DMS 273 treated with DMSO at 0.1 percent for 48 hours (cell line): ENCODE data around the gene PDE11A.

ENCODE experiments used
- DNase-seq: peaks from one replicate; lab custom pipeline; 2025; lab: John Stamatoyannopoulos, UW

Gene PDE11A

GRCh38 chr2:177628831-177629230 lies 443.7 kb downstream of the PDE11A start:
- no peak for DNase-seq

- peak; percentile 18 for DNase-seq
These were observed 446.6 kb downstream of the PDE11A start for GRCh38 chr2:177625744-177626650.

- DNase-seq: no peak
These were observed 450.1 kb downstream of the PDE11A start for GRCh38 chr2:177622521-177622920.

- no peak for DNase-seq
These were observed 452.6 kb downstream of the PDE11A start for GRCh38 chr2:177619986-177620385.

- no peak for DNase-seq
These were observed 453.1 kb downstream of the PDE11A start for GRCh38 chr2:177619461-177619860.

GRCh38 chr2:177618255-177619253 lies 454.0 kb downstream of the PDE11A start:
- DNase-seq: peak; percentile 81

GRCh38 chr2:177617849-177618248 lies 454.7 kb downstream of the PDE11A start:
- DNase-seq: no peak

GRCh38 chr2:177616731-177617130 lies 455.8 kb downstream of the PDE11A start:
- no peak for DNase-seq

- DNase-seq: no peak
These were observed 456.5 kb downstream of the PDE11A start for GRCh38 chr2:177616066-177616465.

GRCh38 chr2:177612659-177613058 lies 459.9 kb downstream of the PDE11A start:
- DNase-seq: no peak

- no peak for DNase-seq
These were observed 461.2 kb downstream of the PDE11A start for GRCh38 chr2:177611310-177611886.

GRCh38 chr2:177610813-177611212 lies 461.8 kb downstream of the PDE11A start:
- no peak for DNase-seq

- peak; percentile 60 for DNase-seq
These were observed 465.9 kb downstream of the PDE11A start for GRCh38 chr2:177606636-177607035.

- DNase-seq: peak; percentile 74
These were observed 468.1 kb downstream of the PDE11A start for GRCh38 chr2:177604271-177605065.

- DNase-seq: peak; percentile 27
These were observed 468.8 kb downstream of the PDE11A start for GRCh38 chr2:177603768-177604167.

- DNase-seq: no peak
These were observed 469.4 kb downstream of the PDE11A start for GRCh38 chr2:177603181-177603580.

- DNase-seq: no peak
These were observed 469.9 kb downstream of the PDE11A start for GRCh38 chr2:177602611-177603164.

- no peak for DNase-seq
These were observed 471.7 kb downstream of the PDE11A start for GRCh38 chr2:177600917-177601316.

- DNase-seq: no peak
These were observed 472.6 kb downstream of the PDE11A start for GRCh38 chr2:177599956-177600355.

- no peak for DNase-seq
These were observed 473.4 kb downstream of the PDE11A start for GRCh38 chr2:177599139-177599688.
